Ishikawa (cell line): ENCODE results near the gene SLCO4A1.

Source experiments
- CEBPB ChIP-seq: IDR thresholded peaks from 2 replicates; pipeline ENCODE4 v1.6.1; 2012
- CREB1 ChIP-seq: IDR thresholded peaks from 2 replicates; pipeline ENCODE4 v1.6.1; 2012; ENCODE audit warnings: low read depth
- EGR1 ChIP-seq: IDR thresholded peaks from 2 replicates; pipeline ENCODE4 v1.6.1; 2012
- EP300 ChIP-seq: IDR thresholded peaks from 2 replicates; pipeline ENCODE4 v1.6.1; 2012; ENCODE audit warnings: borderline replicate concordance
- FOXM1 ChIP-seq: IDR thresholded peaks from 2 replicates; pipeline ENCODE4 v1.6.1; 2012; ENCODE audit warnings: low read depth, borderline replicate concordance
- MAX ChIP-seq: IDR thresholded peaks from 2 replicates; pipeline ENCODE4 v1.6.1; 2012
- NFIC ChIP-seq: IDR thresholded peaks from 2 replicates; pipeline ENCODE4 v1.6.1; 2012
- RAD21 ChIP-seq: IDR thresholded peaks from 2 replicates; pipeline ENCODE4 v1.6.1; 2012; ENCODE audit warnings: low read depth
- REST ChIP-seq: IDR thresholded peaks from 2 replicates; pipeline ENCODE4 v1.6.1; 2012; ENCODE audit warnings: low read depth, mild to moderate bottlenecking
- TAF1 ChIP-seq: IDR thresholded peaks from 2 replicates; pipeline ENCODE4 v1.6.1; 2012; ENCODE audit warnings: low read depth, mild to moderate bottlenecking
- TCF12 ChIP-seq: IDR thresholded peaks from 2 replicates; pipeline ENCODE4 v1.6.1; 2012; ENCODE audit warnings: low read depth
- TEAD4 ChIP-seq: IDR thresholded peaks from 2 replicates; pipeline ENCODE4 v1.6.1; 2012
- USF1 ChIP-seq: IDR thresholded peaks from 2 replicates; pipeline ENCODE4 v1.6.1; 2012
- YY1 ChIP-seq: IDR thresholded peaks from 2 replicates; pipeline ENCODE4 v1.6.1; 2012; ENCODE audit warnings: low read depth
- ZBTB7A ChIP-seq: IDR thresholded peaks from 2 replicates; pipeline ENCODE4 v1.6.1; 2012; ENCODE audit warnings: low read depth

The SLCO4A1 gene

GRCh38 chr20:62701161-62702012 is 59.1 kb downstream of the SLCO4A1 start:
- no peak for TF ChIP-seq TAF1
- no peak for TF ChIP-seq NFIC

GRCh38 chr20:62702013-62702300 is 59.7 kb downstream of the SLCO4A1 start:
- no peak for TF ChIP-seq TCF12
- TF ChIP-seq REST = no peak
- TF ChIP-seq RAD21 = no peak
- TF ChIP-seq YY1 = no peak
- no peak for TF ChIP-seq ZBTB7A
- TF ChIP-seq CEBPB = no peak
- no peak for TF ChIP-seq TAF1
- TF ChIP-seq MAX = no peak
- TF ChIP-seq USF1 = no peak
- no peak for TF ChIP-seq TEAD4
- TF ChIP-seq CREB1 = no peak
- no peak for TF ChIP-seq NFIC
- TF ChIP-seq EGR1 = no peak

GRCh38 chr20:62702895-62703852 is 60.9 kb downstream of the SLCO4A1 start:
- TF ChIP-seq ZBTB7A (no peak), FOXM1 (no peak), MAX (no peak)

- TF ChIP-seq EGR1 (no peak), YY1 (no peak), TCF12 (no peak), RAD21 (no peak), ZBTB7A (no peak)
These were observed 61.5 kb downstream of the SLCO4A1 start for GRCh38 chr20:62703853-62704228.

- TF ChIP-seq USF1 = no peak
- no peak for TF ChIP-seq CREB1
- peak; percentile 48; the same call in 1 of the 2 replicates for TF ChIP-seq TCF12
- no peak for TF ChIP-seq EGR1
- TF ChIP-seq TAF1 = no peak
- TF ChIP-seq REST = no peak
- TF ChIP-seq TEAD4 = peak; percentile 83
- TF ChIP-seq EP300 = peak; percentile 62
- TF ChIP-seq MAX = peak; percentile 88
- no peak for TF ChIP-seq CEBPB
- TF ChIP-seq RAD21 = no peak; the same call in 1 of the 2 replicates
- peak; percentile 55 for TF ChIP-seq YY1
- 0 out of 2 replicates have a peak, but pooled peaks have one; percentile 46 for TF ChIP-seq ZBTB7A
- peak; percentile 96 for TF ChIP-seq NFIC
- no peak for TF ChIP-seq FOXM1
These were observed 62.1 kb downstream of the SLCO4A1 start for GRCh38 chr20:62704341-62704948.
